Parathyroid adenoma (tissue), 2 donors: ENCODE data around the gene KIF18B.

ENCODE experiments used
- H2AFZ ChIP-seq: fragments of 300-600 bp; sonication (generic); one replicate; pipeline ENCODE4 v1.7.0; 2017; ENCODE audit warnings: antibody characterized with exemption, mild to moderate bottlenecking
- H3K27ac ChIP-seq: fragments of 300-600 bp; sonication (generic); one replicate; pipeline ENCODE4 v1.7.0; 2017
- H3K27me3 ChIP-seq: fragments of 300-600 bp; sonication (generic); one replicate; pipeline ENCODE4 v1.7.0; 2017; ENCODE audit warnings: low read length; ENCODE audit not compliant: control insufficient read depth, insufficient read depth
- H3K36me3 ChIP-seq: fragments of 300-600 bp; sonication (generic); one replicate; pipeline ENCODE4 v1.7.0; 2017; ENCODE audit warnings: low read length; ENCODE audit not compliant: control insufficient read depth, insufficient read depth
- H3K4me1 ChIP-seq: fragments of 300-600 bp; sonication (generic); one replicate; pipeline ENCODE4 v1.7.0; 2017; ENCODE audit warnings: control low read depth
- H3K4me2 ChIP-seq: fragments of 300-600 bp; sonication (generic); one replicate; pipeline ENCODE4 v1.7.0; 2017; ENCODE audit warnings: low read length
- H3K4me3 ChIP-seq: fragments of 300-600 bp; sonication (generic); one replicate; pipeline ENCODE4 v1.7.0; 2017; ENCODE audit warnings: low read depth, low read length
- H3K79me2 ChIP-seq: fragments of 300-600 bp; sonication (generic); one replicate; pipeline ENCODE4 v1.7.0; 2017; ENCODE audit warnings: control low read depth
- H3K9ac ChIP-seq: fragments of 300-600 bp; sonication (generic); one replicate; pipeline ENCODE4 v1.7.0; 2017; ENCODE audit warnings: mild to moderate bottlenecking
- H3K9me3 ChIP-seq: fragments of 300-600 bp; sonication (generic); one replicate; pipeline ENCODE4 v1.7.0; 2017; ENCODE audit warnings: low read length; ENCODE audit not compliant: control insufficient read depth
- CTCF ChIP-seq: fragments of 300-600 bp; sonication (generic); IDR thresholded peaks from one replicate; pipeline ENCODE4 v1.7.0; 2017; ENCODE audit warnings: antibody characterized with exemption, mild to moderate bottlenecking
- donor health status: primary hyperparathyroidism.

Gene KIF18B

GRCh38 chr17:44919411-44919810 is 28.2 kb downstream of the KIF18B start:
- H2AFZ ChIP-seq: no peak overlapping the region
- no peak for TF ChIP-seq CTCF
- H3K9ac ChIP-seq: no peak overlapping the region
- no peaks in the 10 kb centered on the region for H3K9me3 ChIP-seq
- no peaks in the 10 kb centered on the region for H3K27me3 ChIP-seq
- H3K79me2 ChIP-seq: no peaks in the 10 kb centered on the region
- no peak overlapping the region for H3K27ac ChIP-seq
- no peaks in the 10 kb centered on the region for H3K4me1 ChIP-seq
- H3K36me3 ChIP-seq: no peaks in the 10 kb centered on the region
- no peak overlapping the region for H3K4me3 ChIP-seq
- no peak overlapping the region for H3K4me2 ChIP-seq

GRCh38 chr17:44918006-44918405 is 29.6 kb downstream of the KIF18B start:
- no peaks in the 10 kb centered on the region for H3K4me1 ChIP-seq
- H2AFZ ChIP-seq: no peak overlapping the region
- H3K36me3 ChIP-seq: no peaks in the 10 kb centered on the region
- no peak overlapping the region for H3K4me2 ChIP-seq
- H3K9me3 ChIP-seq: no peaks in the 10 kb centered on the region
- no peak overlapping the region for H3K4me3 ChIP-seq
- H3K79me2 ChIP-seq: no peaks in the 10 kb centered on the region
- H3K9ac ChIP-seq: no peak overlapping the region
- H3K27ac ChIP-seq: no peak overlapping the region
- no peaks in the 10 kb centered on the region for H3K27me3 ChIP-seq
- TF ChIP-seq CTCF: no peak

GRCh38 chr17:44917456-44917855 is 30.1 kb downstream of the KIF18B start:
- H3K4me2 ChIP-seq: no peak overlapping the region
- no peaks in the 10 kb centered on the region for H3K79me2 ChIP-seq
- TF ChIP-seq CTCF: no peak
- no peaks in the 10 kb centered on the region for H3K4me1 ChIP-seq
- no peak overlapping the region for H3K9ac ChIP-seq
- H3K36me3 ChIP-seq: no peaks in the 10 kb centered on the region
- no peaks in the 10 kb centered on the region for H3K9me3 ChIP-seq
- H3K4me3 ChIP-seq: no peak overlapping the region
- H3K27ac ChIP-seq: no peak overlapping the region
- H2AFZ ChIP-seq: no peak overlapping the region
- no peaks in the 10 kb centered on the region for H3K27me3 ChIP-seq

- Histone ChIP-seq H3K9me3 (no peaks in the 10 kb centered on the region), H3K36me3 (no peaks in the 10 kb centered on the region), H3K9ac (no peak overlapping the region), H3K27ac (no peak overlapping the region), H3K4me1 (no peaks in the 10 kb centered on the region), H3K4me3 (no peak overlapping the region), H3K4me2 (no peak overlapping the region), H2AFZ (no peak overlapping the region), H3K79me2 (no peaks in the 10 kb centered on the region), H3K27me3 (no peaks in the 10 kb centered on the region)
- TF ChIP-seq CTCF: no peak
Observed at GRCh38 chr17:44916781-44917241, 30.8 kb downstream of the KIF18B start.
